WTC11 (cell line): ENCODE data around the gene ATG7. TPM values are rescaled to one million over a fixed set of nuclear protein-coding genes. Genes with fewer than 3 reads are reported as not detected.

Source experiments
- ATAC-seq: fragments of 200-7000 bp; cut with Tn5 transposase; 2 replicates; pipeline ENCODE4 v1.10.0; 2021; ENCODE audit warnings: mild to moderate bottlenecking, moderate library complexity
- CTCF ChIA-PET: fragments of 300-600 bp; sonication (Branson Sonifier 250); formaldehyde crosslinking; loops from one replicate; lab custom pipeline; 2021; ENCODE audit warnings: antibody characterized with exemption; lab: Charles Lee
- POLR2A ChIA-PET: fragments of 350-600 bp; sonication (Branson Sonifier 250); formaldehyde crosslinking; loops from one replicate; lab custom pipeline; 2021; ENCODE audit warnings: antibody characterized with exemption; lab: Charles Lee
- DNase-seq: peaks from one replicate; pipeline ENCODE4 v3.0.0; 2021; ENCODE audit warnings: low spot score
- H3K27ac Mint-ChIP-seq: 2 replicates; pipeline ENCODE4 v1.8.0; 2021; ENCODE audit warnings: mixed read lengths
- H3K27me3 Mint-ChIP-seq: 2 replicates; pipeline ENCODE4 v1.8.0; 2021; ENCODE audit warnings: low read depth, mild to moderate bottlenecking, moderate library complexity, mixed read lengths
- H3K36me3 Mint-ChIP-seq: 2 replicates; pipeline ENCODE4 v1.8.0; 2021; ENCODE audit warnings: mixed read lengths
- H3K4me1 Mint-ChIP-seq: 2 replicates; pipeline ENCODE4 v1.8.0; 2022; ENCODE audit warnings: mixed read lengths
- H3K4me3 Mint-ChIP-seq: 2 replicates; pipeline ENCODE4 v1.8.0; 2021; ENCODE audit warnings: mild to moderate bottlenecking, moderate library complexity, mixed read lengths
- H3K9me3 Mint-ChIP-seq: 2 replicates; pipeline ENCODE4 v1.8.0; 2021; ENCODE audit warnings: mixed read lengths
- ATF2 ChIP-seq: sonication (generic); formaldehyde crosslinking; IDR thresholded peaks from 2 replicates; pipeline ENCODE4 v1.8.1; 2022; ENCODE audit warnings: low read depth, missing genetic modification reagents, borderline replicate concordance
- CBFB ChIP-seq: sonication (generic); formaldehyde crosslinking; IDR thresholded peaks from 2 replicates; pipeline ENCODE4 v1.8.1; 2022; ENCODE audit warnings: mild to moderate bottlenecking, low read depth, missing genetic modification reagents
- ELF4 ChIP-seq: sonication (generic); formaldehyde crosslinking; IDR thresholded peaks from 2 replicates; pipeline ENCODE4 v1.8.1; 2022; ENCODE audit warnings: low read depth, mild to moderate bottlenecking, moderate library complexity, missing genetic modification reagents
- ESRRA ChIP-seq: sonication (generic); formaldehyde crosslinking; IDR thresholded peaks from 2 replicates; pipeline ENCODE4 v1.8.1; 2022; ENCODE audit warnings: mild to moderate bottlenecking, missing genetic modification reagents, borderline replicate concordance
- FOXJ3 ChIP-seq: sonication (generic); formaldehyde crosslinking; IDR thresholded peaks from 2 replicates; pipeline ENCODE4 v1.9.0; 2021; ENCODE audit warnings: missing genetic modification reagents, mild to moderate bottlenecking, borderline replicate concordance
- FOXP1 ChIP-seq: sonication (generic); formaldehyde crosslinking; IDR thresholded peaks from 2 replicates; pipeline ENCODE4 v1.8.0; 2022; ENCODE audit warnings: missing genetic modification reagents, mild to moderate bottlenecking, moderate library complexity, borderline replicate concordance
- GABPB1 ChIP-seq: sonication (generic); formaldehyde crosslinking; IDR thresholded peaks from 2 replicates; pipeline ENCODE4 v1.8.1; 2023; ENCODE audit warnings: mild to moderate bottlenecking, missing genetic modification reagents
- GRHL2 ChIP-seq: fragments of 250-450 bp; sonication (Bioruptor Pico); IDR thresholded peaks from 2 replicates; pipeline ENCODE4 v1.8.0; 2022; ENCODE audit warnings: mild to moderate bottlenecking, moderate library complexity; ENCODE audit not compliant: insufficient replicate concordance, severe bottlenecking
- GTF2I ChIP-seq: fragments of 250-450 bp; sonication (Bioruptor Pico); conservative IDR thresholded peaks from 2 replicates; pipeline ENCODE4 v1.4.0; 2021; ENCODE audit warnings: mild to moderate bottlenecking
- IRF2 ChIP-seq: sonication (generic); formaldehyde crosslinking; IDR thresholded peaks from 2 replicates; pipeline ENCODE4 v1.8.0; 2022; ENCODE audit warnings: low read depth, missing genetic modification reagents, borderline replicate concordance
- MAX ChIP-seq: sonication (generic); formaldehyde crosslinking; IDR thresholded peaks from 2 replicates; pipeline ENCODE4 v1.8.0; 2022; ENCODE audit warnings: mild to moderate bottlenecking, missing genetic modification reagents
- NFE2L1 ChIP-seq: sonication (generic); formaldehyde crosslinking; IDR thresholded peaks from 2 replicates; pipeline ENCODE4 v1.8.1; 2023; ENCODE audit warnings: missing genetic modification reagents
- NR1H2 ChIP-seq: sonication (generic); formaldehyde crosslinking; IDR thresholded peaks from 2 replicates; pipeline ENCODE4 v1.9.0; 2021; ENCODE audit warnings: mild to moderate bottlenecking, moderate library complexity, missing genetic modification reagents
- OVOL2 ChIP-seq: fragments of 250-450 bp; sonication (Bioruptor Pico); IDR thresholded peaks from 2 replicates; pipeline ENCODE4 v1.9.0; 2021; ENCODE audit warnings: mild to moderate bottlenecking, borderline replicate concordance
- PREB ChIP-seq: sonication (generic); formaldehyde crosslinking; IDR thresholded peaks from 2 replicates; pipeline ENCODE4 v1.8.1; 2022; ENCODE audit warnings: mild to moderate bottlenecking, missing genetic modification reagents, moderate library complexity, borderline replicate concordance
- PRRX2 ChIP-seq: fragments of 250-450 bp; sonication (Bioruptor Pico); IDR thresholded peaks from 2 replicates; pipeline ENCODE4 v1.8.0; 2021; ENCODE audit warnings: mild to moderate bottlenecking
- RELA ChIP-seq: sonication (generic); formaldehyde crosslinking; IDR thresholded peaks from 2 replicates; pipeline ENCODE4 v1.8.1; 2022; ENCODE audit warnings: missing genetic modification reagents, mild to moderate bottlenecking, borderline replicate concordance
- SMAD3 ChIP-seq: sonication (generic); formaldehyde crosslinking; IDR thresholded peaks from 2 replicates; pipeline ENCODE4 v1.8.0; 2022; ENCODE audit warnings: missing genetic modification reagents, mild to moderate bottlenecking, borderline replicate concordance
- SP1 ChIP-seq: sonication (generic); formaldehyde crosslinking; conservative IDR thresholded peaks from 2 replicates; pipeline ENCODE4 v1.8.1; 2022; ENCODE audit warnings: missing genetic modification reagents
- TCF7 ChIP-seq: sonication (generic); formaldehyde crosslinking; IDR thresholded peaks from 2 replicates; pipeline ENCODE4 v1.8.0; 2022; ENCODE audit warnings: mild to moderate bottlenecking, low read depth, missing genetic modification reagents, moderate library complexity
- TEAD4 ChIP-seq: sonication (generic); formaldehyde crosslinking; IDR thresholded peaks from 2 replicates; pipeline ENCODE4 v1.8.0; 2022; ENCODE audit warnings: mild to moderate bottlenecking, missing genetic modification reagents
- ZNF232 ChIP-seq: sonication (generic); formaldehyde crosslinking; IDR thresholded peaks from 2 replicates; pipeline ENCODE4 v1.8.0; 2022; ENCODE audit warnings: mild to moderate bottlenecking, missing genetic modification reagents
- ZNF416 ChIP-seq: fragments of 250-450 bp; sonication (Bioruptor Pico); IDR thresholded peaks from 2 replicates; pipeline ENCODE4 v1.9.0; 2021; ENCODE audit warnings: mild to moderate bottlenecking, inconsistent platforms
- ZNF512 ChIP-seq: sonication (generic); formaldehyde crosslinking; IDR thresholded peaks from 2 replicates; pipeline ENCODE4 v1.8.1; 2022; ENCODE audit warnings: missing genetic modification reagents, borderline replicate concordance
- ZNF671 ChIP-seq: fragments of 250-450 bp; sonication (Bioruptor Pico); IDR thresholded peaks from 2 replicates; pipeline ENCODE4 v1.8.0; 2021; ENCODE audit warnings: mild to moderate bottlenecking
- total RNA-seq: library from RNA; stranded (reverse); gene quantifications from 3 replicates; pipeline ENCODE4 v1.2.3, GENCODE V29; 2021

The ATG7 gene
- total RNA-seq, 1 experiment from 2014 or later, result 17.5 TPM

GRCh38 chr3:11457135-11457534 is 184.9 kb downstream of the ATG7 start:
- CTCF ChIA-PET, result no interaction called here
- POLR2A ChIA-PET, result no interaction called here

GRCh38 chr3:11459186-11459824 is 187.1 kb downstream of the ATG7 start:
- DNase-seq (no peak), ATAC-seq (no peak)
- TF ChIP-seq MAX (CRISPR knock-in tag) (no peak), ZNF512 (CRISPR knock-in tag) (no peak), ELF4 (CRISPR knock-in tag) (no peak), GTF2I (CRISPR knock-in tag) (no peak), ZNF232 (no peak), PREB (CRISPR knock-in tag) (no peak), TCF7 (CRISPR knock-in tag) (no peak)
- Mint-ChIP-seq H3K27me3 (no peaks in the 10 kb centered on the region), H3K36me3 (no peaks in the 10 kb centered on the region), H3K27ac (no peak overlapping the region), H3K4me1 (peaks cover 3% of the 10 kb centered on the region; the same call in 1 of the 2 replicates), H3K4me3 (no peak overlapping the region), H3K9me3 (no peaks in the 10 kb centered on the region)
- POLR2A ChIA-PET, result no interaction called here
- CTCF ChIA-PET, result no interaction called here

More at GRCh38 chr3:11457135-11457534, 184.9 kb downstream of the ATG7 start:
- Mint-ChIP-seq H3K4me1 (no peaks in the 10 kb centered on the region), H3K9me3 (no peaks in the 10 kb centered on the region), H3K27me3 (no peaks in the 10 kb centered on the region), H3K36me3 (no peaks in the 10 kb centered on the region), H3K27ac (no peak overlapping the region), H3K4me3 (no peak overlapping the region)
- no peak for TF ChIP-seq IRF2 (CRISPR knock-in tag)
- TF ChIP-seq ZNF671 (CRISPR knock-in tag), result no peak
- TF ChIP-seq ZNF416 (CRISPR knock-in tag), result no peak
- DNase-seq (no peak), ATAC-seq (no peak)

GRCh38 chr3:11461226-11461625 is 189.0 kb downstream of the ATG7 start:
- DNase-seq (no peak), ATAC-seq (no peak)
- CTCF ChIA-PET, result no interaction called here

More at GRCh38 chr3:11461226-11461625, 189.0 kb downstream of the ATG7 start:
- POLR2A ChIA-PET, result no interaction called here
- H3K36me3 Mint-ChIP-seq, result no peaks in the 10 kb centered on the region
- H3K27ac Mint-ChIP-seq, result no peak overlapping the region
- H3K4me3 Mint-ChIP-seq, result no peak overlapping the region
- H3K4me1 Mint-ChIP-seq, result peaks cover 3% of the 10 kb centered on the region; the same call in 1 of the 2 replicates
- TF ChIP-seq CBFB (CRISPR knock-in tag), result no peak
- no peak for TF ChIP-seq SMAD3 (CRISPR knock-in tag)
- no peak for TF ChIP-seq TEAD4 (CRISPR knock-in tag)
- no peak for TF ChIP-seq GABPB1 (CRISPR knock-in tag)
- TF ChIP-seq NR1H2 (CRISPR knock-in tag), result no peak
- no peak for TF ChIP-seq OVOL2
- no peak for TF ChIP-seq NFE2L1
- TF ChIP-seq ATF2 (CRISPR knock-in tag), result no peak
- no peak for TF ChIP-seq FOXP1 (CRISPR knock-in tag)
- TF ChIP-seq ESRRA (CRISPR knock-in tag), result no peak
- TF ChIP-seq SP1 (CRISPR knock-in tag), result no peak
- no peak for TF ChIP-seq RELA (CRISPR knock-in tag)
- TF ChIP-seq PRRX2 (CRISPR knock-in tag), result no peak
- TF ChIP-seq GRHL2 (CRISPR knock-in tag), result no peak
- TF ChIP-seq FOXJ3, result no peak
- H3K27me3 Mint-ChIP-seq, result no peaks in the 10 kb centered on the region
- no peaks in the 10 kb centered on the region for H3K9me3 Mint-ChIP-seq
